Liver (tissue), 9 donors: ENCODE measurements around the gene C12orf75. TPM values are rescaled to one million over a fixed set of nuclear protein-coding genes. Genes with fewer than 3 reads are reported as not detected.

ENCODE experiments used
- DNase-seq: peaks from one replicate; pipeline ENCODE4 v3.0.0-alpha.2; 2017; ENCODE audit warnings: low spot score
- H3K27ac ChIP-seq, 2 donors: one replicate each; pipeline ENCODE4 v1.7.0; 2013; ENCODE audit warnings: inconsistent platforms in 2 of 2, low read length in 2 of 2, control low read depth in 1 of 2, low read depth in 1 of 2, mild to moderate bottlenecking in 1 of 2
- H3K27me3 ChIP-seq, 4 donors: one replicate each; pipeline versions ENCODE4 v1.6.1 to v1.7.0; 2013; ENCODE audit warnings: low read length in 3 of 4, inconsistent platforms in 1 of 4, mild to moderate bottlenecking in 1 of 4, moderate library complexity in 1 of 4; ENCODE audit not compliant: control insufficient read depth in 4 of 4, insufficient read depth in 4 of 4
- H3K36me3 ChIP-seq, 4 donors: one replicate each; pipeline versions ENCODE4 v1.6.1 to v1.7.0; 2013; ENCODE audit warnings: low read length in 3 of 4, mild to moderate bottlenecking in 3 of 4, low read depth in 1 of 4, moderate library complexity in 1 of 4; ENCODE audit not compliant: control insufficient read depth in 4 of 4, insufficient read depth in 3 of 4
- H3K4me1 ChIP-seq, 4 donors: one replicate each; pipeline versions ENCODE4 v1.6.1 to v1.7.0; 2013; ENCODE audit warnings: low read length in 3 of 4, mild to moderate bottlenecking in 3 of 4, moderate library complexity in 1 of 4; ENCODE audit not compliant: control insufficient read depth in 4 of 4, insufficient read depth in 4 of 4
- H3K4me3 ChIP-seq, 3 donors: one replicate each; pipeline versions ENCODE4 v1.6.1 to v1.7.0; 2013; ENCODE audit warnings: low read length in 3 of 3, control low read depth in 1 of 3, low read depth in 1 of 3, mild to moderate bottlenecking in 1 of 3
- H3K9ac ChIP-seq, 2 donors: one replicate each; pipeline ENCODE4 v1.7.0; 2013; ENCODE audit warnings: low read length in 2 of 2, mild to moderate bottlenecking in 2 of 2, moderate library complexity in 2 of 2, control low read depth in 1 of 2, low read depth in 1 of 2
- H3K9me3 ChIP-seq, 4 donors: one replicate each; pipeline versions ENCODE4 v1.6.1 to v1.7.0; 2013; ENCODE audit warnings: low read length in 3 of 4; ENCODE audit not compliant: control insufficient read depth in 4 of 4
- ATF3 ChIP-seq: IDR thresholded peaks from 2 replicates; pipeline ENCODE4 v1.6.1; 2016; ENCODE audit warnings: antibody characterized with exemption
- CTCF ChIP-seq: fragments of 150-350 bp; IDR thresholded peaks from 2 replicates; pipeline ENCODE4 v1.5.1; 2017; ENCODE audit warnings: improper control_type of control experiment, low read depth, low read length; ENCODE audit not compliant: missing input control
- EGR1 ChIP-seq, 2 donors: IDR thresholded peaks; 2 replicates each; pipeline ENCODE4 v1.6.1; 2016 to 2018; ENCODE audit warnings: antibody characterized with exemption in 2 of 2, low read depth in 2 of 2
- GABPA ChIP-seq, 2 donors: IDR thresholded peaks in 1 of 2; conservative IDR thresholded peaks in 1 of 2; 2 replicates each; pipeline ENCODE4 v1.6.1; 2016; ENCODE audit warnings: antibody characterized with exemption in 2 of 2, mild to moderate bottlenecking in 1 of 2, moderate library complexity in 1 of 2
- HNF4A ChIP-seq, 2 donors: conservative IDR thresholded peaks; 2 replicates each; pipeline ENCODE4 v1.6.1; 2016; ENCODE audit warnings: antibody characterized with exemption in 2 of 2, mild to moderate bottlenecking in 2 of 2
- HNF4G ChIP-seq: IDR thresholded peaks from 2 replicates; pipeline ENCODE4 v1.6.1; 2016; ENCODE audit warnings: antibody characterized with exemption
- JUND ChIP-seq, 2 donors: IDR thresholded peaks; 2 replicates each; pipeline ENCODE4 v1.6.1; 2016; ENCODE audit warnings: antibody characterized with exemption in 2 of 2
- MAX ChIP-seq: IDR thresholded peaks from 2 replicates; pipeline ENCODE4 v1.6.1; 2016; ENCODE audit warnings: antibody characterized with exemption
- REST ChIP-seq: IDR thresholded peaks from 2 replicates; pipeline ENCODE4 v1.6.1; 2016; ENCODE audit warnings: antibody characterized with exemption, mild to moderate bottlenecking
- RXRA ChIP-seq, 2 donors: IDR thresholded peaks; 2 replicates each; pipeline ENCODE4 v1.6.1; 2017 to 2018; ENCODE audit warnings: antibody characterized with exemption in 2 of 2, mild to moderate bottlenecking in 1 of 2
- SP1 ChIP-seq: IDR thresholded peaks from 2 replicates; pipeline ENCODE4 v1.6.1; 2018; ENCODE audit warnings: antibody characterized with exemption, mild to moderate bottlenecking
- TAF1 ChIP-seq: conservative IDR thresholded peaks from 2 replicates; pipeline ENCODE4 v1.6.1; 2016; ENCODE audit warnings: antibody characterized with exemption, mild to moderate bottlenecking
- ZBTB33 ChIP-seq: IDR thresholded peaks from 2 replicates; pipeline ENCODE4 v1.6.1; 2016; ENCODE audit warnings: antibody characterized with exemption
- WGBS: extraction: QIAGEN DNeasy Blood & Tissue Kit; methylation state at CpG from one replicate; pipeline ENCODE4 v1.1.7; 2013; 5-methylcytosine and 5-hydroxymethylcytosine counted together
- polyA plus RNA-seq, 2 donors: library from polyadenylated mRNA; stranded (reverse) in 1 of 2; unstranded in 1 of 2; fragments of 200-250 nt in 1 of 2; fragments of >200 nt in 1 of 2; fragmentation: Nextera tagmentation in 1 of 2; extraction: Ambion mirVana in 1 of 2; gene quantifications; one replicate each; pipeline versions ENCODE4 v1.2.1 to v1.2.3, GENCODE V29; 2013 to 2015
- total RNA-seq, 2 donors: library from RNA; depleted of rRNA; stranded (reverse); fragments of >200 nt; gene quantifications; one replicate each; pipeline ENCODE4 v1.2.3, GENCODE V29; 2014
- donor health status: healthy.
- donor health status: healthy.
- donor health status: healthy.
- donor health status: healthy.
- donor health status: healthy.

The C12orf75 gene
- total and polyA plus RNA-seq, 4 donors, result 1.2 to 3.9 (median 2.8) TPM

GRCh38 chr12:105315130-105315529 lies 15.4 kb upstream of the C12orf75 start (continued):
- TF ChIP-seq CTCF, result no peak

- H3K27ac ChIP-seq, result no peak overlapping the region
- TF ChIP-seq ATF3, result no peak
- no peak for TF ChIP-seq REST
- no peak for TF ChIP-seq CTCF
- no peak for TF ChIP-seq HNF4G
- TF ChIP-seq RXRA (IDR thresholded peaks at IDR 0.05), result no peak
- H3K9ac ChIP-seq, result no peak overlapping the region
- 93% methylated on average over 6 of the region's 6 CpGs for WGBS
- no peak overlapping the region for H3K4me3 ChIP-seq
- H3K9me3 ChIP-seq, result no peaks in the 10 kb centered on the region
- DNase-seq, result no peak
- H3K27me3 ChIP-seq, result no peaks in the 10 kb centered on the region
- no peaks in the 10 kb centered on the region for H3K36me3 ChIP-seq
- peaks cover 8 to 33% (median 17%) of the 10 kb centered on the region in 4 donors for H3K4me1 ChIP-seq
Observed at GRCh38 chr12:105315726-105316125, 14.8 kb upstream of the C12orf75 start.

- WGBS, result 85% methylated on average over 4 of the region's 4 CpGs
- Histone ChIP-seq H3K9ac (no peak overlapping the region), H3K9me3 (no peaks in the 10 kb centered on the region), H3K4me3 (no peak overlapping the region), H3K36me3 (no peaks in the 10 kb centered on the region), H3K27ac (peak overlapping the region in 1 of 2 donors; percentile 16), H3K27me3 (no peaks in the 10 kb centered on the region), H3K4me1 (peaks cover 9 to 43% (median 24%) of the 10 kb centered on the region in 4 donors)
- no peak for DNase-seq
- no peak for TF ChIP-seq TAF1
- TF ChIP-seq HNF4A (conservative IDR thresholded peaks at IDR 0.05), result no peak
- no peak for TF ChIP-seq EGR1 (IDR thresholded peaks at IDR 0.05; ENCODE audit: low read depth in 2 of 2)
- no peak for TF ChIP-seq JUND (IDR thresholded peaks at IDR 0.05)
- no peak for TF ChIP-seq ZBTB33
- no peak for TF ChIP-seq SP1
- no peak for TF ChIP-seq HNF4G
- TF ChIP-seq RXRA (IDR thresholded peaks at IDR 0.05), result no peak
- TF ChIP-seq GABPA (IDR thresholded peaks at IDR 0.05 in 1 of 2, conservative IDR thresholded peaks at IDR 0.05 in 1 of 2), result no peak
- TF ChIP-seq MAX, result no peak
- no peak for TF ChIP-seq REST
Observed at GRCh38 chr12:105316931-105317852, 13.3 kb upstream of the C12orf75 start.
